ENCODE data around the gene CSNK2A1. TPM values are rescaled to one million over a fixed set of nuclear protein-coding genes. Genes with fewer than 3 reads are reported as not detected.

Gene CSNK2A1
- polyA plus RNA-seq, 3 donors = 31.7 to 55.5 (median 35.2) TPM

DNA sequence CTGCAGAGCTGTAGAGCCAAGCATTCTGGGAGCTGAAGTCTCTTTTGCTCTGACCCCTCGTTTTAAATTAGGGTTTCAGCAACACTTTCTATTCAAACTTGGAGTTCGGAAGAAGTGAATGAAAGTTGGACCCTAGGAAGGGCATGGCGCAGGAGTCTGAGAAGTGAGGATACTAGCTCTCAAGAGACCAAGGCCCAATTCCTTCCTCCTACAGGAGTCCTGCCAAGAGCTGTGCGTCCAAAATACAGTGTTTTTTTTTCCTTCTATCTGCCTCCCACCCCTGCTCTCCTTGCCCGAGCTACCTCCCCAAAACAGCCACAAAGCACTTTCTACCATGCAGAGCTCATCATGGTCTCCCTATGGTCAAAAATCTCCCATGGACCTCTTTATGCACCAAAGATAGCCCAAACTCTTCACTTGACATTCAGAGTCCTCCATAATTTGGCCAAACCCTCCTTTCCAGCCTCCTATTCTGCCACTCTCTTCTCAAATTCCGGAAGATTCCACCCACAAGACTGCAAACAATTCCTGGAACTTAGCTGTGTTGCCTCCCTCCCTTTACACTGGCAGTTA, 649 bp upstream of the CSNK2A1 start:
- H4K20me1 ChIP-seq (ENCODE audit: insufficient read depth, low read length) = peaks cover 35% of the 10 kb centered on the region
- intact Hi-C loops (cut with micrococcal nuclease) = loop anchor here (5.0 to 10.0 kb wide), 2 partner anchors 108 to 571 kb away; partner anchors contain the start of genes PSMF1 (in 1 of the 2) and SRXN1 (in 1 of the 2)
- H3K27me3 ChIP-seq (ENCODE audit: control insufficient read depth in 2 of 2, insufficient read depth in 2 of 2, low read length in 2 of 2) = peaks cover 0 to 5% of the 10 kb centered on the region in 2 donors
- Mint-ChIP-seq H3K9me3 (peaks cover 0 to 12% (median 4%) of the 10 kb centered on the region in 7 donors), H3K27ac (peak overlapping the region in 6 of 7 donors; percentile 55 to 98 (median 97)), H3K4me1 (peaks cover 41% of the 10 kb centered on the region), H3K27me3 (ENCODE audit: low read depth in 3 of 3) (peaks cover 6 to 8% (median 8%) of the 10 kb centered on the region in 3 donors), H3K4me3 (peak overlapping the region; percentile 86 to 92), H3K36me3 (peaks cover 3 to 14% of the 10 kb centered on the region in 2 donors)
- H2AFZ ChIP-seq (ENCODE audit: insufficient read depth, low read depth, low read length, poor library complexity, severe bottlenecking) = peak overlapping the region; percentile 98
- H3K4me2 ChIP-seq (replicated peaks; ENCODE audit: extremely low read depth, low read length, poor library complexity, severe bottlenecking) = peak overlapping the region; percentile 94
- H3K9me3 ChIP-seq (replicated peaks in 1 of 2; ENCODE audit: control insufficient read depth in 1 of 2, insufficient read depth in 1 of 2, low read length in 2 of 2) = no peaks in the 10 kb centered on the region
- peaks cover 43% of the 10 kb centered on the region for H3K79me2 ChIP-seq (ENCODE audit: insufficient read depth, low read length)
- H3K36me3 ChIP-seq (replicated peaks in 1 of 2; ENCODE audit: control insufficient read depth in 1 of 2, insufficient read depth in 2 of 2, low read length in 2 of 2) = no peaks in the 10 kb centered on the region
- peaks cover 14 to 45% of the 10 kb centered on the region in 2 donors for H3K4me1 ChIP-seq (ENCODE audit: control insufficient read depth in 1 of 2, insufficient read depth in 2 of 2, low read length in 2 of 2)
- TF ChIP-seq, protein P1, sequence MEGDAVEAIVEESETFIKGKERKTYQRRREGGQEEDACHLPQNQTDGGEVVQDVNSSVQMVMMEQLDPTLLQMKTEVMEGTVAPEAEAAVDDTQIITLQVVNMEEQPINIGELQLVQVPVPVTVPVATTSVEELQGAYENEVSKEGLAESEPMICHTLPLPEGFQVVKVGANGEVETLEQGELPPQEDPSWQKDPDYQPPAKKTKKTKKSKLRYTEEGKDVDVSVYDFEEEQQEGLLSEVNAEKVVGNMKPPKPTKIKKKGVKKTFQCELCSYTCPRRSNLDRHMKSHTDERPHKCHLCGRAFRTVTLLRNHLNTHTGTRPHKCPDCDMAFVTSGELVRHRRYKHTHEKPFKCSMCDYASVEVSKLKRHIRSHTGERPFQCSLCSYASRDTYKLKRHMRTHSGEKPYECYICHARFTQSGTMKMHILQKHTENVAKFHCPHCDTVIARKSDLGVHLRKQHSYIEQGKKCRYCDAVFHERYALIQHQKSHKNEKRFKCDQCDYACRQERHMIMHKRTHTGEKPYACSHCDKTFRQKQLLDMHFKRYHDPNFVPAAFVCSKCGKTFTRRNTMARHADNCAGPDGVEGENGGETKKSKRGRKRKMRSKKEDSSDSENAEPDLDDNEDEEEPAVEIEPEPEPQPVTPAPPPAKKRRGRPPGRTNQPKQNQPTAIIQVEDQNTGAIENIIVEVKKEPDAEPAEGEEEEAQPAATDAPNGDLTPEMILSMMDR (IDR thresholded peaks at IDR 0.05) = no peak
- peak overlapping the region; percentile 86 to 98 (median 97) for H3K4me3 ChIP-seq (replicated peaks in 1 of 3; ENCODE audit: low read depth in 2 of 3, low read length in 3 of 3)
- WGBS (ENCODE audit: insufficient coverage) = 73% methylated on average over 4 of the region's 6 CpGs
- H3K9ac ChIP-seq (ENCODE audit: insufficient read depth, low read length, poor library complexity, severe bottlenecking) = peak overlapping the region; percentile 91
- no peak for DNase-seq
- peak overlapping the region; percentile 75 to 94 for H3K27ac ChIP-seq (ENCODE audit: low read depth in 1 of 2, low read length in 2 of 2)

DNA sequence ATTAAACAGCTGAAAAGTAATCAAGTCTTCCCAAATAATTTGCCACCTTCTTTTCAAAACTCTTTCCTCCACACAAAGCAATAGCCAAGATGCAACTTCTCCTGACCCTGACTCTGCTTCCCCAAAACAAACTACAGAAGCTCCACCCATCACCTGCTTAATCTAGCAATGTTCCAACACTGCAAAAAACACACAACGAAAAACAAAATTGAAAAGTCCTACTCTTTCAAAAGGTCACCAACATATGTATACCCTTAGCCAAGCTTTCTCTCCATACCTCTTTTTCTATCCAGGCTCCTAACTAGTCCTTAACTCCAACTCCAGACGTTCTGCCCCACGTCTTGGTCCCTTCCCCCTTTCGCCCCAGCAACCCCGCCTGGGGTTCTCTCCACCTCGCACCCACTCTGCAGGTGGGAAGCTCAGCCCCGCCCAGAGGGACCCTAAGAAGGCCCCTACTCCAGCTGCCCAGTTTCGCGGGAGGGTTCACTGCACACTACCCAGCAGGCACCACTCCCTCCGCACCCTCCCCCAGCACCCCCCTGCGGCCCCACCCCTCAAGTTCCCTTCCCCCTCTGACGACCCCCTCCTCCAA, 717 bp downstream of the CSNK2A1 start:
- peak overlapping the region; percentile 91 for H3K9ac ChIP-seq (ENCODE audit: insufficient read depth, low read length, poor library complexity, severe bottlenecking)
- no peaks in the 10 kb centered on the region for H3K9me3 ChIP-seq (replicated peaks in 1 of 2; ENCODE audit: control insufficient read depth in 1 of 2, insufficient read depth in 1 of 2, low read length in 2 of 2)
- H3K27ac ChIP-seq (ENCODE audit: low read depth in 1 of 2, low read length in 2 of 2) = peak overlapping the region; percentile 75 to 94
- H3K36me3 Mint-ChIP-seq = peaks cover 4 to 17% of the 10 kb centered on the region in 2 donors
- H3K4me3 Mint-ChIP-seq = peak overlapping the region; percentile 86 to 92
- H3K27me3 ChIP-seq (ENCODE audit: control insufficient read depth in 2 of 2, insufficient read depth in 2 of 2, low read length in 2 of 2) = peaks cover 0 to 5% of the 10 kb centered on the region in 2 donors
- peak overlapping the region; percentile 86 to 98 (median 97) for H3K4me3 ChIP-seq (replicated peaks in 1 of 3; ENCODE audit: low read depth in 2 of 3, low read length in 3 of 3)
- peaks cover 52% of the 10 kb centered on the region for H3K4me1 Mint-ChIP-seq
- H3K27ac Mint-ChIP-seq = peak overlapping the region; percentile 55 to 98 (median 93)
- intact Hi-C loops (cut with micrococcal nuclease) = loop anchor here (5.0 to 10.0 kb wide), 2 partner anchors 109 to 572 kb away; partner anchors contain the start of genes PSMF1 (in 1 of the 2) and SRXN1 (in 1 of the 2)
- peaks cover 48% of the 10 kb centered on the region for H4K20me1 ChIP-seq (ENCODE audit: insufficient read depth, low read length)
- H3K79me2 ChIP-seq (ENCODE audit: insufficient read depth, low read length) = peaks cover 56% of the 10 kb centered on the region
- peak overlapping the region; percentile 94 for H3K4me2 ChIP-seq (replicated peaks; ENCODE audit: extremely low read depth, low read length, poor library complexity, severe bottlenecking)
- 0% methylated on average over 9 of the region's 12 CpGs for WGBS (ENCODE audit: insufficient coverage)
- peaks cover 0 to 12% (median 4%) of the 10 kb centered on the region in 7 donors for H3K9me3 Mint-ChIP-seq
- H3K27me3 Mint-ChIP-seq (ENCODE audit: low read depth in 3 of 3) = peaks cover 3 to 8% (median 5%) of the 10 kb centered on the region in 3 donors
- H3K4me1 ChIP-seq (ENCODE audit: control insufficient read depth in 1 of 2, insufficient read depth in 2 of 2, low read length in 2 of 2) = peaks cover 19 to 48% of the 10 kb centered on the region in 2 donors
- TF ChIP-seq, protein P1 (IDR thresholded peaks at IDR 0.05) = no peak
- peak overlapping the region; percentile 98 for H2AFZ ChIP-seq (ENCODE audit: insufficient read depth, low read depth, low read length, poor library complexity, severe bottlenecking)
- no peaks in the 10 kb centered on the region for H3K36me3 ChIP-seq (replicated peaks in 1 of 2; ENCODE audit: control insufficient read depth in 1 of 2, insufficient read depth in 2 of 2, low read length in 2 of 2)
- peak in 1 of 3 donors; percentile 13 for DNase-seq
